ENCODE data around the gene ZNF609. TPM values are rescaled to one million over a fixed set of nuclear protein-coding genes. Genes with fewer than 3 reads are reported as not detected.
"Not testable (repeated sequence)": the region's sequence is repeated elsewhere in the genome, so short reads cannot be mapped to it uniquely, and the experiment has no call there.

Gene ZNF609
- total RNA-seq, 1 experiment from 2014 or later = 31.0 TPM

DNA sequence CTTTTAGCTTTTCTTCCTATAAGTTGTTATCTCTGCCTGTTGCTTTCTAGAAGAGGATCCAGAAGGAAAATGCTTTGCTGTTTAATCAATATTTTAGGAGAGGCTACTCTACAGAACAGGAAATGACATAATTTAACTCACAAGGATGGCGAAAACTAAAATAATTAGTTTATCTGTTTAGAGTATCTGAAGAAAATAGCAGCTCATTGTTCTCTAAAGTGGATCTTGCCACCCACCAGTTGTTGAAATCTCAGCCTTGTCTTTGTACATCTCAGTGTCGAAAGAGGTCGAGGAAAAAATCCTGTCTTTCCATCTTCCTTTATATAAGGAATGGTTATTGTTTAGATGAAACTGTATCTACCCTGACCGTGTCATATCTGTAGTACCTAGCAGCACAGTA, 126.6 kb downstream of the ZNF609 start:
- POLR2A ChIA-PET = no interaction called here

GRCh38 chr15:64589435-64590084, 129.2 kb downstream of the ZNF609 start:
- Histone ChIP-seq H3K4me2 (ENCODE audit: low read length) (no peak overlapping the region), H3K9ac (ENCODE audit: low read length) (no peak overlapping the region), H3K9me3 (ENCODE audit: control insufficient read depth in 1 of 2, insufficient read depth in 1 of 2, low read depth in 1 of 2, low read length in 2 of 2) (no peaks in the 10 kb centered on the region), H3K27ac (ENCODE audit: low read depth, low read length) (no peak overlapping the region), H3K9me2 (ENCODE audit: insufficient read depth) (no peaks in the 10 kb centered on the region), H3K27me3 (ENCODE audit: insufficient read depth, low read length) (no peaks in the 10 kb centered on the region), H4K20me1 (ENCODE audit: insufficient read depth) (no peaks in the 10 kb centered on the region; the same call in 1 of the 2 replicates), H3K4me3 (replicated peaks in 1 of 2; ENCODE audit: low read depth in 1 of 2, low read length in 2 of 2) (no peak overlapping the region), H3K79me2 (ENCODE audit: insufficient read depth, low read length) (peaks cover 48% of the 10 kb centered on the region), H3K4me1 (ENCODE audit: control insufficient read depth in 1 of 2, insufficient read depth in 2 of 2, low read length in 2 of 2) (0 out of 4 replicates have a peak, but pooled peaks cover 0 to 3% of the 10 kb centered on the region in 2 experiments), H3K36me3 (ENCODE audit: control insufficient read depth in 1 of 2, insufficient read depth in 2 of 2, low read length in 2 of 2) (no peaks in the 10 kb centered on the region), H2AFZ (ENCODE audit: low read depth, low read length, poor library complexity, severe bottlenecking) (no peak overlapping the region)
- RAD21 ChIA-PET (ENCODE audit: low non-redundant PET in 1 of 2, low total read pairs in 2 of 2, uncharacterized antibody in 2 of 2, unreplicated experiment in 2 of 2) = no interaction called here
- CTCF ChIA-PET = no interaction called here
- DNase-seq (ENCODE audit: low read depth, low spot score) (no peak), ATAC-seq (no peak)
- TF ChIP-seq CEBPB (IDR thresholded peaks at IDR 0.05; ENCODE audit: low read depth) (no peak), TCF7L2 (IDR thresholded peaks at IDR 0.05; ENCODE audit: borderline replicate concordance, extremely low read depth, insufficient read depth, insufficient read length) (no peak), EZH2 (IDR thresholded peaks at IDR 0.05) (no peak), ELF1 (IDR thresholded peaks at IDR 0.05; ENCODE audit: borderline replicate concordance, low read depth) (no peak), ZFX (IDR thresholded peaks at IDR 0.05) (no peak), ZNF274 (IDR thresholded peaks at IDR 0.05; ENCODE audit: low read depth, low read length) (no peak), SRF (IDR thresholded peaks at IDR 0.05; ENCODE audit: low read depth) (no peak), FOSL1 (IDR thresholded peaks at IDR 0.05; ENCODE audit: low read depth) (no peak)
- TF ChIP-seq, protein P1, sequence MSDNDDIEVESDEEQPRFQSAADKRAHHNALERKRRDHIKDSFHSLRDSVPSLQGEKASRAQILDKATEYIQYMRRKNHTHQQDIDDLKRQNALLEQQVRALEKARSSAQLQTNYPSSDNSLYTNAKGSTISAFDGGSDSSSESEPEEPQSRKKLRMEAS (IDR thresholded peaks at IDR 0.05) = no peak
- POLR2A ChIA-PET = no interaction called here
- intact Hi-C loops (cut with micrococcal nuclease) = no loop called here
- no TSS peak for BruUV-seq (replicated peaks)

More for the DNA sequence above, 126.6 kb downstream of the ZNF609 start:
- Histone ChIP-seq H3K79me2 (ENCODE audit: insufficient read depth, low read length) (peaks cover 58% of the 10 kb centered on the region), H3K9ac (ENCODE audit: low read length) (no peak overlapping the region), H3K27ac (ENCODE audit: low read depth, low read length) (no peak overlapping the region), H3K4me3 (replicated peaks in 1 of 2; ENCODE audit: low read depth in 1 of 2, low read length in 2 of 2) (no peak overlapping the region), H3K27me3 (ENCODE audit: insufficient read depth, low read length) (no peaks in the 10 kb centered on the region), H3K4me1 (ENCODE audit: control insufficient read depth in 1 of 2, insufficient read depth in 2 of 2, low read length in 2 of 2) (0 out of 4 replicates have a peak, but pooled peaks cover 0 to 3% of the 10 kb centered on the region in 2 experiments), H3K9me2 (ENCODE audit: insufficient read depth) (no peaks in the 10 kb centered on the region), H3K4me2 (ENCODE audit: low read length) (no peak overlapping the region), H2AFZ (ENCODE audit: low read depth, low read length, poor library complexity, severe bottlenecking) (no peak overlapping the region), H4K20me1 (ENCODE audit: insufficient read depth) (no peaks in the 10 kb centered on the region; the same call in 1 of the 2 replicates), H3K36me3 (ENCODE audit: control insufficient read depth in 1 of 2, insufficient read depth in 2 of 2, low read length in 2 of 2) (no peaks in the 10 kb centered on the region), H3K9me3 (ENCODE audit: control insufficient read depth in 1 of 2, insufficient read depth in 1 of 2, low read depth in 1 of 2, low read length in 2 of 2) (no peaks in the 10 kb centered on the region; a peak in 1 of 4 replicates)
- ATAC-seq (no peak), DNase-seq (ENCODE audit: low read depth, low spot score) (no peak)
- intact Hi-C loops (cut with micrococcal nuclease) = no loop called here
- TF ChIP-seq JUND (IDR thresholded peaks at IDR 0.05) (no peak), EGR1 (IDR thresholded peaks at IDR 0.05; ENCODE audit: low read depth) (no peak), EZH2 (IDR thresholded peaks at IDR 0.05) (no peak), POLR2A (IDR thresholded peaks at IDR 0.05; ENCODE audit: borderline replicate concordance, extremely low read depth, insufficient read depth, insufficient read length) (no peak), SRF (IDR thresholded peaks at IDR 0.05; ENCODE audit: low read depth) (no peak), ZFX (IDR thresholded peaks at IDR 0.05) (no peak)
- ChIA-PET RAD21 (ENCODE audit: low non-redundant PET in 1 of 2, low total read pairs in 2 of 2, uncharacterized antibody in 2 of 2, unreplicated experiment in 2 of 2) (no interaction called here), CTCF (no interaction called here)
- BruUV-seq (replicated peaks) = no TSS peak

GRCh38 chr15:64592845-64593244, 132.5 kb downstream of the ZNF609 start:
- H3K4me2 ChIP-seq (ENCODE audit: low read length); H3K9me3 ChIP-seq (ENCODE audit: control insufficient read depth in 1 of 2, insufficient read depth in 1 of 2, low read depth in 1 of 2, low read length in 2 of 2); H3K9ac ChIP-seq (ENCODE audit: low read length); H3K9me2 ChIP-seq (ENCODE audit: insufficient read depth); RAD21 ChIA-PET (ENCODE audit: low non-redundant PET in 1 of 2, low total read pairs in 2 of 2, uncharacterized antibody in 2 of 2, unreplicated experiment in 2 of 2); H2AFZ ChIP-seq (ENCODE audit: low read depth, low read length, poor library complexity, severe bottlenecking); H3K36me3 ChIP-seq (ENCODE audit: control insufficient read depth in 1 of 2, insufficient read depth in 2 of 2, low read length in 2 of 2); CTCF ChIA-PET; H3K4me3 ChIP-seq (replicated peaks in 1 of 2; ENCODE audit: low read depth in 1 of 2, low read length in 2 of 2); H4K20me1 ChIP-seq (ENCODE audit: insufficient read depth); H3K27me3 ChIP-seq (ENCODE audit: insufficient read depth, low read length); BruUV-seq (replicated peaks); H3K4me1 ChIP-seq (ENCODE audit: control insufficient read depth in 1 of 2, insufficient read depth in 2 of 2, low read length in 2 of 2); POLR2A ChIA-PET; intact Hi-C loops (cut with micrococcal nuclease); DNase-seq (ENCODE audit: low read depth, low spot score); H3K27ac ChIP-seq (ENCODE audit: low read depth, low read length); ATAC-seq: not testable (repeated sequence)
- H3K79me2 ChIP-seq (ENCODE audit: insufficient read depth, low read length) = peaks cover 34% of the 10 kb centered on the region
